MCF 10A (cell line): ENCODE measurements around the gene SAMD4B. TPM values are rescaled to one million over a fixed set of nuclear protein-coding genes. Genes with fewer than 3 reads are reported as not detected.

Experiments
- BruUV-seq: library from RNA; stranded (reverse); fragments of 400-500 nt; replicated peaks from 2 replicates; lab custom pipeline; 2021; lab: Mats Ljungman, UMichigan
- CTCF ChIA-PET: fragments of 300-600 bp; sonication (Branson Sonifier 250); formaldehyde crosslinking; extraction: SDS; loops from one replicate; lab custom pipeline; 2021; ENCODE audit warnings: antibody characterized with exemption, inconsistent platforms; lab: Yijun Ruan, JAX
- POLR2A ChIA-PET: fragments of 300-600, 350-650 bp; sonication (Branson Sonifier 250); formaldehyde crosslinking; extraction: SDS; loops from one replicate; lab custom pipeline; 2020; ENCODE audit warnings: antibody characterized with exemption, inconsistent platforms; lab: Yijun Ruan, JAX
- DNase-seq: peaks from one replicate; pipeline ENCODE4 v3.0.0-alpha.2; 2018; ENCODE audit not compliant: unreplicated experiment
- H3K27ac Mint-ChIP-seq: one replicate; pipeline ENCODE4 v1.8.0; 2022; ENCODE audit warnings: mild to moderate bottlenecking, low read depth, mixed read lengths; ENCODE audit not compliant: unreplicated experiment
- H3K27me3 Mint-ChIP-seq: one replicate; pipeline ENCODE4 v1.8.0; 2022; ENCODE audit warnings: mixed read lengths; ENCODE audit not compliant: insufficient read depth, unreplicated experiment
- H3K36me3 Mint-ChIP-seq: one replicate; pipeline ENCODE4 v1.8.0; 2022; ENCODE audit warnings: mild to moderate bottlenecking, moderate library complexity, mixed read lengths; ENCODE audit not compliant: insufficient read depth, unreplicated experiment
- H3K4me1 Mint-ChIP-seq: one replicate; pipeline ENCODE4 v1.8.0; 2022; ENCODE audit warnings: mixed read lengths; ENCODE audit not compliant: insufficient read depth, unreplicated experiment
- H3K4me3 Mint-ChIP-seq: one replicate; pipeline ENCODE4 v1.8.0; 2022; ENCODE audit warnings: mild to moderate bottlenecking, moderate library complexity, mixed read lengths; ENCODE audit not compliant: unreplicated experiment
- H3K9me3 Mint-ChIP-seq: one replicate; pipeline ENCODE4 v1.8.0; 2022; ENCODE audit warnings: mixed read lengths; ENCODE audit not compliant: unreplicated experiment
- intact Hi-C: fragments of 100-400 bp; cut with micrococcal nuclease; formaldehyde crosslinking; loops from 2 replicates; pipeline ENCODE4 v1.14.1; 2022
- microRNA-seq: library from miRNA; unstranded; fragments of <30 nt; microRNA quantifications from one replicate; pipeline ENCODE4 v1.2.0, GENCODE V29; 2022
- total RNA-seq: library from RNA; stranded (reverse); gene quantifications from 2 replicates; pipeline ENCODE4 v1.2.3, GENCODE V29; 2022
- TF ChIP-seq, protein P1 (sequence below): fragments of 200-600 bp; IDR thresholded peaks from one replicate; pipeline ENCODE4 v1.8.0; 2022; ENCODE audit warnings: antibody characterized with exemption, mild to moderate bottlenecking; ENCODE audit not compliant: unreplicated experiment

SAMD4B gene
- total RNA-seq, 1 experiment from 2014 or later = 65.4 TPM

DNA sequence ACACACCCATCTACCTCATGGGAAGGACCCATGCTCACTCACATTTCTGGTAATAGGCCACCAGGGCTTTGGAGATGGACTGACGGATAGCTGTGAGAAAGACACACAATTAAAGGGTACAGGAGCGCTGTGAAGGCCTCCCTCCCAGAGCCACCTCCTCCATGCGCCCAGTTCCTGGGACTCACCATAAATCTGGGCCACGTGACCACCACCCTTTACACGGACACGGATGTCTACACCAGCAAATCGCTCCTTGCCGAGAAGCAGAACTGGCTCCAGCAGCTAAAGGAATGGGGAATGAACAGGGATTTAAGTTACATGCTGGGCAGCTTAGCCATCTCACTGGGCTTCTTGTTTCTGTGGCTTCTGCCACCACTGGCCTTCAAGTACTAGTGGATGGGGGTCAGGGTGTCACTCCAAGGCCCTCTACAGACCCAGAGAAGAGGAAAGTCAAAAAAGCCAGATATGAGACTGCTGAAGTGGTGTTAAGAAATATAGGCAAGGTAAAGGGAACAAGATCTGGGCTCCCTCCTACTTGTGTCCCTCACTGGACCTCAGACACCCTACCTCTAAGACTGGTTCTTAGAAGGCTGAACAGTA is 91.4 kb downstream of the SAMD4B start:
- peaks cover 65% of the 10 kb centered on the region for H3K36me3 Mint-ChIP-seq
- intact Hi-C loops = no loop called here
- POLR2A ChIA-PET = interaction anchor here (0.9 to 5.1 kb wide), 8 partner anchors 11 to 43 kb away, joined by 3 to 42 read pairs (median 10); partner anchors contain the start of genes PAF1, PLEKHG2, SUPT5H and ZFP36
- peaks cover 8% of the 10 kb centered on the region for H3K4me1 Mint-ChIP-seq
- DNase-seq = no peak
- no TSS peak for BruUV-seq
- H3K9me3 Mint-ChIP-seq = no peaks in the 10 kb centered on the region
- no peaks in the 10 kb centered on the region for H3K27me3 Mint-ChIP-seq
- H3K4me3 Mint-ChIP-seq = peak overlapping the region; percentile 81
- CTCF ChIA-PET = interaction anchor here (0.6 to 1.3 kb wide), 2 partner anchors 12 to 22 kb away, joined by 3 read pairs; partner anchors contain the start of gene PLEKHG2
- TF ChIP-seq, protein P1, sequence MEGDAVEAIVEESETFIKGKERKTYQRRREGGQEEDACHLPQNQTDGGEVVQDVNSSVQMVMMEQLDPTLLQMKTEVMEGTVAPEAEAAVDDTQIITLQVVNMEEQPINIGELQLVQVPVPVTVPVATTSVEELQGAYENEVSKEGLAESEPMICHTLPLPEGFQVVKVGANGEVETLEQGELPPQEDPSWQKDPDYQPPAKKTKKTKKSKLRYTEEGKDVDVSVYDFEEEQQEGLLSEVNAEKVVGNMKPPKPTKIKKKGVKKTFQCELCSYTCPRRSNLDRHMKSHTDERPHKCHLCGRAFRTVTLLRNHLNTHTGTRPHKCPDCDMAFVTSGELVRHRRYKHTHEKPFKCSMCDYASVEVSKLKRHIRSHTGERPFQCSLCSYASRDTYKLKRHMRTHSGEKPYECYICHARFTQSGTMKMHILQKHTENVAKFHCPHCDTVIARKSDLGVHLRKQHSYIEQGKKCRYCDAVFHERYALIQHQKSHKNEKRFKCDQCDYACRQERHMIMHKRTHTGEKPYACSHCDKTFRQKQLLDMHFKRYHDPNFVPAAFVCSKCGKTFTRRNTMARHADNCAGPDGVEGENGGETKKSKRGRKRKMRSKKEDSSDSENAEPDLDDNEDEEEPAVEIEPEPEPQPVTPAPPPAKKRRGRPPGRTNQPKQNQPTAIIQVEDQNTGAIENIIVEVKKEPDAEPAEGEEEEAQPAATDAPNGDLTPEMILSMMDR = no peak
- H3K27ac Mint-ChIP-seq = no peak overlapping the region

DNA sequence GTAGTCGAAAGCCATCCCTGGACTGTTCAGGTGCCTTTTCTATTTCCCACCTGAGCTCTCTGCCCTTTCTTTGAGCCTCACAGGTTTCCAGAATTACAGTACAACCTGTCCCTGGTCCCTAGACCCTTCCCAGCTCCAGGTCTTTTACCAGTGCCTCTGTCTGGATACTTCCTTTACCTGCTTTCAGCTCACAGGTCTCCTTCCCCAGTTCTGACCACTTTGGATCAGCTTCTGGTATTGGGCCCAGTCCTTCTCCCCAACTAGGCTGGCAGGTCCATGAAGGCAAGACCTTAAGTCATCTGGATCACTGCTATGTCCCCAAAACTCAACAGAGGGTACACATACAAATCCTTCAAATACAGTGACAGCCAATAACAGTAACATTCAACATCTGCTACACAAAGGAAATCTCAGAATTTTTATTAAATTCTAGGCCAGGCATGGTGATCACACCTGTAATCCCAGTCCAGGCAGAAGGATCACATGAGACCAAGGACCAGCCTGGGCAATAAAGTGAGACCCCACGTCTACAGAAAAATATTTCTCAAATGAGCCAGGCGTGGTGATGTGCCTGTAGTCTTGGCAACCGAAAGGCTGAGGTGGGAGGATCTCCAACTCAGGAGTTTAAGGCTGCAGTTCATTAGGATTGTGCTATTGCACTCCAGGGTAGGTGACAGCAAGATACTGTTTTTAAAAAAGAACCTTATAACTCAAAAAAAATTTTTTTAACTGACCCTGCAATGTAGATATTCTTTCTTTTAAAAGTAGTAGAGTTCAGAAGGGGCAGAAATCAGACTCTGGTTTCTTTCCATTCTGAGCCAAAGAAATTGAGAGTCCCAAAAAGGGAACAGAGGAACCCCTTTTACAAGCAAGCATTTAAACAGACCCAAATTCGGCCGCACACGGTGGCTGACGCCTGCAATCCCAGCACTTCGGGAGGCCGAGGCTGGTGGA is 92.2 kb downstream of the SAMD4B start:
- no peaks in the 10 kb centered on the region for H3K9me3 Mint-ChIP-seq

More for the DNA sequence above, 92.2 kb downstream of the SAMD4B start:
- H3K27me3 Mint-ChIP-seq = no peaks in the 10 kb centered on the region
- BruUV-seq = no TSS peak
- peaks cover 8% of the 10 kb centered on the region for H3K4me1 Mint-ChIP-seq
- CTCF ChIA-PET = interaction anchor here (0.7 to 2.0 kb wide), 6 partner anchors 10 to 99 kb away, joined by 3 to 8 read pairs (median 5); partner anchors contain the start of genes EID2B and PLEKHG2
- H3K27ac Mint-ChIP-seq = peak overlapping the region; percentile 95
- TF ChIP-seq, protein P1 = no peak
- no peak for DNase-seq
- H3K36me3 Mint-ChIP-seq = peaks cover 68% of the 10 kb centered on the region
- H3K4me3 Mint-ChIP-seq = peak overlapping the region; percentile 81
- POLR2A ChIA-PET = interaction anchor here (0.6 to 5.1 kb wide), 24 partner anchors 8 to 554 kb away, joined by 3 to 107 read pairs (median 13); partner anchors contain the start of genes EID2, EID2B, MED29 and PAF1
- intact Hi-C loops = no loop called here

Small RNA genes within 50 kb of the gene (microRNA-seq; reads per million reads assigned to microRNA genes)
- not detected for gene MIR4530

Other genes starting within 250 kb of the SAMD4B start
- 28.4 and 29.5 TPM in 2 replicates for gene PAK4, start 216.6 kb upstream of the SAMD4B start, total RNA-seq
- not detected in 2 replicates for gene NCCRP1, start 145.5 kb upstream of the SAMD4B start, total RNA-seq
- gene SYCN, start 138.2 kb upstream of the SAMD4B start, total RNA-seq = not detected in 2 replicates
- gene IFNL3, start 97.4 kb upstream of the SAMD4B start, total RNA-seq = not detected in 2 replicates
- gene IFNL4, start 93.6 kb upstream of the SAMD4B start, total RNA-seq = not detected in 2 replicates
- gene IFNL2, start 74.0 kb upstream of the SAMD4B start, total RNA-seq = not detected in 2 replicates
- not detected in 2 replicates for gene IFNL1, start 46.0 kb upstream of the SAMD4B start, total RNA-seq
- 0.16 TPM in 1 of 2 replicates, not detected in the other for gene LRFN1, start 21.6 kb upstream of the SAMD4B start, total RNA-seq
- not detected in 2 replicates for gene GMFG, start 6.4 kb upstream of the SAMD4B start, total RNA-seq
- gene PAF1, start 48.7 kb downstream of the SAMD4B start, total RNA-seq = 47.0 and 48.5 TPM in 2 replicates
- gene MED29, start 49.0 kb downstream of the SAMD4B start, total RNA-seq = 24.3 and 31.7 TPM in 2 replicates
- 83.7 and 98.4 TPM in 2 replicates for gene ZFP36, start 64.4 kb downstream of the SAMD4B start, total RNA-seq
- 19.2 and 19.6 TPM in 2 replicates for gene PLEKHG2, start 70.2 kb downstream of the SAMD4B start, total RNA-seq
- gene RPS16, start 93.5 kb downstream of the SAMD4B start, total RNA-seq = 2,837 and 2,909 TPM in 2 replicates
- 122 and 165 TPM in 2 replicates for gene SUPT5H, start 103.2 kb downstream of the SAMD4B start, total RNA-seq
- gene TIMM50, start 138.4 kb downstream of the SAMD4B start, total RNA-seq = 71.2 and 94.2 TPM in 2 replicates
- 0.56 and 0.68 TPM in 2 replicates for gene DLL3, start 156.5 kb downstream of the SAMD4B start, total RNA-seq
- not detected in 2 replicates for gene SELENOV, start 172.7 kb downstream of the SAMD4B start, total RNA-seq
- gene EID2B, start 190.4 kb downstream of the SAMD4B start, total RNA-seq = 2.0 and 3.3 TPM in 2 replicates
- gene EID2, start 197.7 kb downstream of the SAMD4B start, total RNA-seq = 8.5 and 10.4 TPM in 2 replicates